ENCODE results near the gene EGF.

DNA sequence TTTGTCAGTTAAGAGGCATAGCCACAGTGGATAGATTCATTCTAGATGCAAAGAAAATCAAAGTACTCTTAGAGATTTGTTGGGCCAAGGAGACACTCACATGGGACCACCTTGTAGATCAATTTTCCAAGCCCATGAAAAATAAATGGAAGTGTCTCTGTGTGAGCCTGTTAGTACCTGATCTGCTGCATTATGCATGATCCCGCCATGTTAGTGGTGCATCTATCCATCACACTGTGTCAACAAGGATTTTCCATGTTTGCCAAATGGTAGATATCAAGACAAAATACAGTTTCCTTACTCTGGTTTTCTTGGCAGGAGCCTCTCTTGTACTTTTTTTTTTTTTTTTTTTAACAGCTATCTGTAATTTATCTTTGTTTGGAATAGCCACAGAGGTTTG is 112.4 kb downstream of the EGF start:
- no peak for TF ChIP-seq EZH2 (IDR thresholded peaks at IDR 0.05; ENCODE audit: borderline replicate concordance, low read length)
- TF ChIP-seq, protein P1, sequence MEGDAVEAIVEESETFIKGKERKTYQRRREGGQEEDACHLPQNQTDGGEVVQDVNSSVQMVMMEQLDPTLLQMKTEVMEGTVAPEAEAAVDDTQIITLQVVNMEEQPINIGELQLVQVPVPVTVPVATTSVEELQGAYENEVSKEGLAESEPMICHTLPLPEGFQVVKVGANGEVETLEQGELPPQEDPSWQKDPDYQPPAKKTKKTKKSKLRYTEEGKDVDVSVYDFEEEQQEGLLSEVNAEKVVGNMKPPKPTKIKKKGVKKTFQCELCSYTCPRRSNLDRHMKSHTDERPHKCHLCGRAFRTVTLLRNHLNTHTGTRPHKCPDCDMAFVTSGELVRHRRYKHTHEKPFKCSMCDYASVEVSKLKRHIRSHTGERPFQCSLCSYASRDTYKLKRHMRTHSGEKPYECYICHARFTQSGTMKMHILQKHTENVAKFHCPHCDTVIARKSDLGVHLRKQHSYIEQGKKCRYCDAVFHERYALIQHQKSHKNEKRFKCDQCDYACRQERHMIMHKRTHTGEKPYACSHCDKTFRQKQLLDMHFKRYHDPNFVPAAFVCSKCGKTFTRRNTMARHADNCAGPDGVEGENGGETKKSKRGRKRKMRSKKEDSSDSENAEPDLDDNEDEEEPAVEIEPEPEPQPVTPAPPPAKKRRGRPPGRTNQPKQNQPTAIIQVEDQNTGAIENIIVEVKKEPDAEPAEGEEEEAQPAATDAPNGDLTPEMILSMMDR (IDR thresholded peaks at IDR 0.05; ENCODE audit: low read length) = no peak

All from OCI-LY1 (cell line).